Stimulated activated CD8-positive, alpha-beta memory T cell treated with anti-CD3 and anti-CD28 coated beads, Interleukin-15, amount 100 ng/mL, for 1 hour (primary cell): ENCODE measurements around the gene TLE3.

Source experiments
- DNase-seq: peaks from one replicate; pipeline ENCODE4 v3.0.0-alpha.2; 2020; ENCODE audit warnings: low read depth

The TLE3 gene

GRCh38 chr15:70027518-70027917, 70.2 kb downstream of the TLE3 start:
- no peak for DNase-seq

GRCh38 chr15:70026991-70027390, 70.7 kb downstream of the TLE3 start:
- no peak for DNase-seq

GRCh38 chr15:70025413-70026296, 72.1 kb downstream of the TLE3 start:
- DNase-seq = no peak

GRCh38 chr15:70024521-70024920, 73.2 kb downstream of the TLE3 start:
- DNase-seq = no peak

- DNase-seq = no peak
Observed at GRCh38 chr15:70023769-70024491, 73.8 kb downstream of the TLE3 start.

GRCh38 chr15:70023064-70023768, 74.5 kb downstream of the TLE3 start:
- peak; percentile 4 for DNase-seq

- DNase-seq = no peak
Observed at GRCh38 chr15:70020229-70020628, 77.5 kb downstream of the TLE3 start.

GRCh38 chr15:70018646-70019600, 78.8 kb downstream of the TLE3 start:
- DNase-seq = no peak

- no peak for DNase-seq
Observed at GRCh38 chr15:70017801-70018200, 79.9 kb downstream of the TLE3 start.

GRCh38 chr15:70017025-70017424, 80.7 kb downstream of the TLE3 start:
- no peak for DNase-seq

- no peak for DNase-seq
Observed at GRCh38 chr15:70016511-70016994, 81.2 kb downstream of the TLE3 start.

GRCh38 chr15:70014860-70015490, 82.7 kb downstream of the TLE3 start:
- no peak for DNase-seq

GRCh38 chr15:70014331-70014730, 83.4 kb downstream of the TLE3 start:
- DNase-seq = no peak

GRCh38 chr15:70013656-70014313, 83.9 kb downstream of the TLE3 start:
- no peak for DNase-seq

GRCh38 chr15:70012895-70013294, 84.8 kb downstream of the TLE3 start:
- DNase-seq = no peak

GRCh38 chr15:70008697-70009290, 88.9 kb downstream of the TLE3 start:
- DNase-seq = no peak

GRCh38 chr15:70006259-70007147, 91.2 kb downstream of the TLE3 start:
- no peak for DNase-seq

- no peak for DNase-seq
Observed at GRCh38 chr15:70004826-70005225, 92.9 kb downstream of the TLE3 start.

- no peak for DNase-seq
Observed at GRCh38 chr15:70002897-70003296, 94.8 kb downstream of the TLE3 start.
